Measurements from ENCODE around the gene SPG21.

GRCh38 chr15:64954395-64954794, 35.3 kb downstream of the SPG21 start:
- TF ChIP-seq, protein P1, sequence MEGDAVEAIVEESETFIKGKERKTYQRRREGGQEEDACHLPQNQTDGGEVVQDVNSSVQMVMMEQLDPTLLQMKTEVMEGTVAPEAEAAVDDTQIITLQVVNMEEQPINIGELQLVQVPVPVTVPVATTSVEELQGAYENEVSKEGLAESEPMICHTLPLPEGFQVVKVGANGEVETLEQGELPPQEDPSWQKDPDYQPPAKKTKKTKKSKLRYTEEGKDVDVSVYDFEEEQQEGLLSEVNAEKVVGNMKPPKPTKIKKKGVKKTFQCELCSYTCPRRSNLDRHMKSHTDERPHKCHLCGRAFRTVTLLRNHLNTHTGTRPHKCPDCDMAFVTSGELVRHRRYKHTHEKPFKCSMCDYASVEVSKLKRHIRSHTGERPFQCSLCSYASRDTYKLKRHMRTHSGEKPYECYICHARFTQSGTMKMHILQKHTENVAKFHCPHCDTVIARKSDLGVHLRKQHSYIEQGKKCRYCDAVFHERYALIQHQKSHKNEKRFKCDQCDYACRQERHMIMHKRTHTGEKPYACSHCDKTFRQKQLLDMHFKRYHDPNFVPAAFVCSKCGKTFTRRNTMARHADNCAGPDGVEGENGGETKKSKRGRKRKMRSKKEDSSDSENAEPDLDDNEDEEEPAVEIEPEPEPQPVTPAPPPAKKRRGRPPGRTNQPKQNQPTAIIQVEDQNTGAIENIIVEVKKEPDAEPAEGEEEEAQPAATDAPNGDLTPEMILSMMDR (IDR thresholded peaks at IDR 0.05), result peak; percentile 12
- TF ChIP-seq EZH2 (IDR thresholded peaks at IDR 0.05; ENCODE audit: borderline replicate concordance, insufficient read depth, low read depth, low read length, poor library complexity, severe bottlenecking), result no peak

All from B cell (primary cell).